HepG2 (cell line): Measurements from ENCODE around the gene TPPP3. TPM values are rescaled to one million over a fixed set of nuclear protein-coding genes. Genes with fewer than 3 reads are reported as not detected.
A peak's percentile ranks its signal among the peaks of the same experiment; 100 is the strongest.

Experiments
- ASH2L ChIP-seq: fragments of 300-600, 200-600 bp; sonication (generic); IDR thresholded peaks from 2 replicates; pipeline ENCODE4 v1.7.0; 2017; ENCODE audit warnings: low read depth, mild to moderate bottlenecking, moderate library complexity, mixed read lengths, low read length; ENCODE audit not compliant: insufficient read length
- ATF2 ChIP-seq: sonication (generic); formaldehyde crosslinking; IDR thresholded peaks from 2 replicates; pipeline ENCODE4 v1.4.0; 2020; ENCODE audit warnings: missing genetic modification reagents
- ELF3 ChIP-seq: IDR thresholded peaks from 2 replicates; pipeline ENCODE4 v1.6.1; 2016; ENCODE audit warnings: missing genetic modification reagents, missing compliant biosample characterization
- HMG20B ChIP-seq: conservative IDR thresholded peaks from 2 replicates; pipeline ENCODE4 v1.6.1; 2016; ENCODE audit warnings: missing genetic modification reagents, missing compliant biosample characterization
- KDM5B ChIP-seq: sonication (generic); formaldehyde crosslinking; IDR thresholded peaks from 2 replicates; pipeline ENCODE4 v1.4.0; 2020; ENCODE audit warnings: missing genetic modification reagents, mild to moderate bottlenecking, borderline replicate concordance
- MEF2D ChIP-seq: sonication (generic); formaldehyde crosslinking; IDR thresholded peaks from 2 replicates; pipeline ENCODE4 v1.5.1; 2020; ENCODE audit warnings: mild to moderate bottlenecking, missing genetic modification reagents
- PRDM10 ChIP-seq: sonication (generic); formaldehyde crosslinking; IDR thresholded peaks from 2 replicates; pipeline ENCODE4 v1.4.0; 2020; ENCODE audit warnings: low read depth, missing genetic modification reagents
- SMAD3 ChIP-seq: sonication (generic); formaldehyde crosslinking; IDR thresholded peaks from 2 replicates; pipeline ENCODE4 v1.4.0; 2020; ENCODE audit warnings: missing genetic modification reagents
- STAG1 ChIP-seq: sonication (generic); formaldehyde crosslinking; IDR thresholded peaks from 2 replicates; pipeline ENCODE4 v1.4.0; 2020; ENCODE audit warnings: missing genetic modification reagents
- TFDP2 ChIP-seq: sonication (generic); formaldehyde crosslinking; IDR thresholded peaks from 2 replicates; pipeline ENCODE4 v1.4.0; 2020; ENCODE audit warnings: missing genetic modification reagents
- ZMYM3 ChIP-seq: sonication (generic); formaldehyde crosslinking; IDR thresholded peaks from 2 replicates; pipeline ENCODE4 v1.5.1; 2020; ENCODE audit warnings: mild to moderate bottlenecking, missing genetic modification reagents
- ZNF451 ChIP-seq: sonication (generic); formaldehyde crosslinking; IDR thresholded peaks from 2 replicates; pipeline ENCODE4 v1.5.0; 2020; ENCODE audit warnings: mild to moderate bottlenecking, missing genetic modification reagents
- ZNF557 ChIP-seq: sonication (generic); formaldehyde crosslinking; IDR thresholded peaks from 2 replicates; pipeline ENCODE4 v1.4.0; 2020; ENCODE audit warnings: missing genetic modification reagents
- ZSCAN21 ChIP-seq: sonication (generic); formaldehyde crosslinking; IDR thresholded peaks from 2 replicates; pipeline ENCODE4 v1.8.0; 2022; ENCODE audit warnings: mild to moderate bottlenecking, missing genetic modification reagents, moderate library complexity, borderline replicate concordance
- ZSCAN9 ChIP-seq: IDR thresholded peaks from 2 replicates; pipeline ENCODE4 v1.6.1; 2016; ENCODE audit warnings: borderline replicate concordance
- polyA plus RNA-seq, 8 experiments: library from polyadenylated mRNA; depleted of rRNA in 3 of 8; stranded (reverse) in 7 of 8; unstranded in 1 of 8; fragments of >200 nt; fragmentation: Illumina TruSeq in 4 of 8; extraction: Trizol in 4 of 8; gene quantifications; 2 replicates each; pipeline versions ENCODE4 v1.2.1 to v1.2.3, GENCODE V29; 2011 to 2016; ENCODE audit warnings: low read depth in 4 of 8, missing spikeins in 1 of 8, mixed read lengths in 1 of 8; ENCODE audit not compliant: insufficient read depth in 1 of 8
- total RNA-seq, 5 experiments: library from RNA; depleted of rRNA; stranded (reverse); fragments of >200 nt; fragmentation: Illumina TruSeq; extraction: Trizol; gene quantifications; 2 replicates each; pipeline ENCODE4 v1.2.3, GENCODE V29; 2016; ENCODE audit warnings: low read depth in 1 of 5
- TF ChIP-seq, protein P1 (sequence below): IDR thresholded peaks from 2 replicates; pipeline ENCODE4 v1.6.1; 2018; ENCODE audit warnings: missing genetic modification reagents, mild to moderate bottlenecking, missing compliant biosample characterization
- TF ChIP-seq, protein P2 (sequence below): sonication (generic); formaldehyde crosslinking; IDR thresholded peaks from 2 replicates; pipeline ENCODE4 v1.4.0; 2020; ENCODE audit warnings: missing genetic modification reagents, borderline replicate concordance

The TPPP3 gene
- total and polyA plus RNA-seq, 2 of the 13 experiments (the other 11 are each of a cell fraction or from before 2014, with no cell fraction given) = 0.16 to 0.44 TPM

DNA sequence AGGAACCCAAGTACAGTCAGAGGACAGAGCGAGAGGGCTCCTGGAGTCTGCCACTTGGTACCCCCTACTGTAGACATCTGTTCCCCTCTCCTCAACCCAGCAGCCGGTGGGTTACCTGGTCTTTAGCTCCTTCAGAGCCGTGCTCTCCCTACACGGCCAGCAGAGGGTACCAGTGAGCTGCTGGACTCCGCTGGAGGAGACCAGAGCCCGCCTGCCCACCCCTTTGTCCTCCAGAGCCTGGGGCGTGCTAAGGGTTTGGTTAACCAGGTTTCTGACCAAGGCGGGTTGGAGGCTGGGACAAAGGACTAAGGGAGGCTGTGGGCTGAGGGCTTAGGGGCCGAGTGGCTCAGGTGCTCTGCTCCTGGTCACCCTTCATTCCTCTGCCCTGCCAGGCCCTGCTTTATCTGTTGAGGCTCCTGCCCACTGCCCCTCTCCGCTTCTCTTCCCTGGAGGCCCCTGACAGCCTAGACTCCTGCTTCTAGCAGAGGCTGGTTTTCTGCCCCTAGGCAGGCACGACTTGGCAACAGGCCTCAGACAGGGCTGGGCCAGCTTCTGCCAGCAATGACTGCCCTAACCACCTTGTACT lies 34.9 kb upstream of the TPPP3 start (continued):
- TF ChIP-seq, protein P1, sequence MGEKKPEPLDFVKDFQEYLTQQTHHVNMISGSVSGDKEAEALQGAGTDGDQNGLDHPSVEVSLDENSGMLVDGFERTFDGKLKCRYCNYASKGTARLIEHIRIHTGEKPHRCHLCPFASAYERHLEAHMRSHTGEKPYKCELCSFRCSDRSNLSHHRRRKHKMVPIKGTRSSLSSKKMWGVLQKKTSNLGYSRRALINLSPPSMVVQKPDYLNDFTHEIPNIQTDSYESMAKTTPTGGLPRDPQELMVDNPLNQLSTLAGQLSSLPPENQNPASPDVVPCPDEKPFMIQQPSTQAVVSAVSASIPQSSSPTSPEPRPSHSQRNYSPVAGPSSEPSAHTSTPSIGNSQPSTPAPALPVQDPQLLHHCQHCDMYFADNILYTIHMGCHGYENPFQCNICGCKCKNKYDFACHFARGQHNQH (CRISPR knock-in tag) = peak; percentile 55; the same call in 1 of the 2 replicates
- TF ChIP-seq ZSCAN21 (CRISPR knock-in tag) (0 out of 2 replicates have a peak, but pooled peaks have one; percentile 7), STAG1 (CRISPR knock-in tag) (peak; percentile 94), SMAD3 (CRISPR knock-in tag) (0 out of 2 replicates have a peak, but pooled peaks have one; percentile 30), HMG20B (no peak), ZNF557 (CRISPR knock-in tag) (no peak), ZSCAN9 (CRISPR knock-in tag) (0 out of 2 replicates have a peak, but pooled peaks have one; percentile 38), PRDM10 (CRISPR knock-in tag) (0 out of 2 replicates have a peak, but pooled peaks have one; percentile 27), ASH2L (no peak), KDM5B (peak; percentile 74), TFDP2 (CRISPR knock-in tag) (peak; percentile 64; the same call in 1 of the 2 replicates), ELF3 (CRISPR knock-in tag) (peak; percentile 56; the same call in 1 of the 2 replicates), ZMYM3 (CRISPR knock-in tag) (0 out of 2 replicates have a peak, but pooled peaks have one; percentile 42), ZNF451 (0 out of 2 replicates have a peak, but pooled peaks have one; percentile 84), MEF2D (CRISPR knock-in tag) (0 out of 2 replicates have a peak, but pooled peaks have one; percentile 59), ATF2 (peak; percentile 49)
- TF ChIP-seq, protein P2, sequence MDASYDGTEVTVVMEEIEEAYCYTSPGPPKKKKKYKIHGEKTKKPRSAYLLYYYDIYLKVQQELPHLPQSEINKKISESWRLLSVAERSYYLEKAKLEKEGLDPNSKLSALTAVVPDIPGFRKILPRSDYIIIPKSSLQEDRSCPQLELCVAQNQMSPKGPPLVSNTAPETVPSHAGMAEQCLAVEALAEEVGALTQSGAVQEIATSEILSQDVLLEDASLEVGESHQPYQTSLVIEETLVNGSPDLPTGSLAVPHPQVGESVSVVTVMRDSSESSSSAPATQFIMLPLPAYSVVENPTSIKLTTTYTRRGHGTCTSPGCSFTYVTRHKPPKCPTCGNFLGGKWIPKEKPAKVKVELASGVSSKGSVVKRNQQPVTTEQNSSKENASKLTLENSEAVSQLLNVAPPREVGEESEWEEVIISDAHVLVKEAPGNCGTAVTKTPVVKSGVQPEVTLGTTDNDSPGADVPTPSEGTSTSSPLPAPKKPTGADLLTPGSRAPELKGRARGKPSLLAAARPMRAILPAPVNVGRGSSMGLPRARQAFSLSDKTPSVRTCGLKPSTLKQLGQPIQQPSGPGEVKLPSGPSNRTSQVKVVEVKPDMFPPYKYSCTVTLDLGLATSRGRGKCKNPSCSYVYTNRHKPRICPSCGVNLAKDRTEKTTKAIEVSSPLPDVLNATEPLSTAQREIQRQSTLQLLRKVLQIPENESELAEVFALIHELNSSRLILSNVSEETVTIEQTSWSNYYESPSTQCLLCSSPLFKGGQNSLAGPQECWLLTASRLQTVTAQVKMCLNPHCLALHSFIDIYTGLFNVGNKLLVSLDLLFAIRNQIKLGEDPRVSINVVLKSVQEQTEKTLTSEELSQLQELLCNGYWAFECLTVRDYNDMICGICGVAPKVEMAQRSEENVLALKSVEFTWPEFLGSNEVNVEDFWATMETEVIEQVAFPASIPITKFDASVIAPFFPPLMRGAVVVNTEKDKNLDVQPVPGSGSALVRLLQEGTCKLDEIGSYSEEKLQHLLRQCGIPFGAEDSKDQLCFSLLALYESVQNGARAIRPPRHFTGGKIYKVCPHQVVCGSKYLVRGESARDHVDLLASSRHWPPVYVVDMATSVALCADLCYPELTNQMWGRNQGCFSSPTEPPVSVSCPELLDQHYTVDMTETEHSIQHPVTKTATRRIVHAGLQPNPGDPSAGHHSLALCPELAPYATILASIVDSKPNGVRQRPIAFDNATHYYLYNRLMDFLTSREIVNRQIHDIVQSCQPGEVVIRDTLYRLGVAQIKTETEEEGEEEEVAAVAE (CRISPR knock-in tag) = peak; percentile 79; the same call in 1 of the 2 replicates
